ENCODE measurements around the gene QTRT2.

Gene QTRT2

DNA sequence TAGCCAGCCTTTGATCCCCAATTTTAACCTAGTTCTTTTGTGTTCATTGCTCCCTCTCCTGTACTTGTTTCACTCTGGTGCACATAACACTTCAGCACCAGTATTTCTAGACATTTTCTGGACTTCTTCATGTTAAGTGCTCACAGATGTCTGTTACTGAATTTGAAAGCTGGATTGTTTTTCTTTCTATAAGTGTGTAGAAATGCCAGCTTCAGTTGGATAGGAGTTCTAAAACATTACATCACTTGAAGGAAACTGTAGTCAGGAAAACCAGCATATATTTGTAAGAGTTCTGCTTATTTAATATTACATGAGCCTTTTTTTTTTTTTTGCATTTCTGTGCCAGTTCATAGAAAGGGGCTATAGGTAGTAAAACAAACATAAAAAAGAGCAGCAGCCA, 21.6 kb downstream of the QTRT2 start:
- no peak for DNase-seq (ENCODE audit: low spot score)

DNA sequence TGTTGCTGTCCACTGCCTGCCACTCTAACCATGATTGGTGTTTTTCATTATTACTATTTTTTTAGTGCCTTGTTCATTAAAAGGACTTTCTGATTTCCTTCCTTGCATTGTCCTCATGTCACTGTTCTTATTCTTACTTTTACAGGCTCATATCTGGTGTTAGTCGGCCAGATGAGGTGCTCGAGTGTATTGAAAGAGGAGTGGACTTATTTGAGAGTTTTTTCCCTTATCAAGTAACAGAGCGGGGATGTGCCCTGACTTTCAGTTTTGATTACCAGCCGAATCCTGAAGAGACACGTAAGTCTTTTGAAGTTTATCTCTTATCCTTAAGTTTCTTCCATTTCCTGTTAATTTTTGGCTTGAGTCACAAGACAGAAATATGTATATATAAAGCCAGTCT, 23.2 kb downstream of the QTRT2 start:
- peak; percentile 42 for DNase-seq (ENCODE audit: low spot score)

DNA sequence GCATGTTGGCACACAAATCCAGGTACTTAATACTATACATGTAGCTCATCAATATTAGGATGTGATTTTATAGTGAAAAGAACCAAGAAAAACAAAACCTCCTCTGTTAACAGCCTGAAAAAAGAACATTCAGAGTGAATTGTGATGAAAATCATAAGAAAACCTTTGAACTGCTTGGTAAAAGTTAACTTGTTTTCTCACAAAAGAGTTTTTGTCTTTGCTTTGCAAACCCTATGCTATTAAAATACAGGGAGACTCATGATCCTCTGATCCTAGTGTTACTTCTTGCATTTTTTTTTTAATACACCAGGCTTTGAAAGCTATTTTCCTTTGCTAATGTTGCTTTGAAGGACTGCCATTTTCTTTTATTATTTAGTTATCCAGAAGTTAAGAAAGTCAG, 23.7 kb downstream of the QTRT2 start:
- no peak for DNase-seq (ENCODE audit: low spot score)

DNA sequence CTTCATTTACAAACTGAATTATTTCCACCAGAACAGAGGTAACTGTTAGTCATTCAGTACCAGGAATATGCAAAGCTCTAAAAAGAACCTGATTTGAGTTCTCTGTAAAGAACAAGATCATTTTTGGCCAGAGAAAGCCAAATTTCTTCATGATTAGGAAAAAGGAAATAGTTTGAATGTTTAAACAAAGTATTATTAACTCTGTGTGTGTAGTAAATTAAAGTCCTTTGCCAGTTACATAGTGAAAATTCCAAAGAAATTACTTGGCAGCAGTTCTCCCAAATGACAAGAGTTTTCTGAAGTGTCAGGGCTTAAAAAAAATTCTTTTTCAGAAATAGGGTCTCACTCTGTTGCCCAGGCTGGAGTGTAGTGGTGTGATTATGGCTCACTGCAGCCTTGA, 24.5 kb downstream of the QTRT2 start:
- no peak for DNase-seq (ENCODE audit: low spot score)

DNA sequence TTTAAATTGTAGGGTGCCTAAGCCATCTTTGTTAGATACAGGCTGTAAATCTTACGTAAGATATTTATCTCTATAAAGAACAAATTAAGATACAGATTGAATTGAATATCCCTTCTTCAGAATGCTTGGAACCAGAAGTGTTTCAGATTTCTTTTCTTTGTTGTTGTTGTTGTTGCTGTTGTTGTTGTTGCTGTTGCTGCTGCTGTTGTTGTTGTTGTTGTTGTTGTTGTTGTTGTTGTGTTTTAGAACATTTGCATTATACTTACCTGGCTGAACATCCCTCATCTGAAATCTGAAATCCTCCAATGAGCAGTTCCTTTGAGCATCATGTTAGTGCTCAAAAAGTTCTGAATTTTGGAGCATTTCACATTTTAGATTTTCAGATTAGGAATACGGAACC, 26.6 kb downstream of the QTRT2 start:
- DNase-seq (ENCODE audit: low spot score): no peak

DNA sequence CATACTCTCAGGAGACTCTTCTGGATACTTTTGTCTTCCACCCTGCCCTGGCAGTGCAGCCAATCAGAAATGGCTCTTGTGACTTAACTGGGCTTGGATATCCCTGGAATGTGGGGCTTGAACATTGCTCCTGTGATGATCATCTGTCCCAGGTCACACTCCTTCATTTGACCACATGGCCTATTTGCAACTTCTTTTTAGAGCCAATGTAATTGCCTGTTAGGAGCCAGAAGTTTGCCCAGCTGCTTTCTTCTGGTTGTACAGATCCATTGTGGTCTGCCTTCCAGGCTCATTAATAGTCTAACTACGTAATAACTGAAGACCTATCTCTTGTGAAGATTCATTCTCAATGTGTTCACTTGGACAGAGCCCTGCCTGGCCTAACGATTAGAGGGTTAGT, 29.8 kb downstream of the QTRT2 start:
- DNase-seq (ENCODE audit: low spot score): no peak

DNA sequence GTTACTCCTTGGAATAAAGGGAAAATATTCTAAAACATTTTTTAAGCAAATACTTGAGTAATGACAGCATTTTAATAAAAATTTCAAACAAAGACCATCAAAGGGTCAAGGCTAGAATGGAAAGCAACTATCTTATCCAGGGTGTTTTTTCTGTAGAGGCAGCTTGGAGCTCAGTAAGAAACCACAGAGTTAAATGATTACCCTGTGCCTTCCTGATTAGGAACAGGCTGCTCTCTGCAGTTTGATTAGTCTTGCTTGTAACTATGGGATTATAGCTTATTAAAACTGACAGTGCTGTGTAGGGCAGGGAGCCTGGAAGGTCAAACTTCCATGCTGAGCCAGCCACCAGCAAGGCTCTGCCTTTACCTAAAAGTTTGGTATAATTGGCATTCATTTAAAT, 33.1 kb downstream of the QTRT2 start:
- no peak for DNase-seq (ENCODE audit: low spot score)

DNA sequence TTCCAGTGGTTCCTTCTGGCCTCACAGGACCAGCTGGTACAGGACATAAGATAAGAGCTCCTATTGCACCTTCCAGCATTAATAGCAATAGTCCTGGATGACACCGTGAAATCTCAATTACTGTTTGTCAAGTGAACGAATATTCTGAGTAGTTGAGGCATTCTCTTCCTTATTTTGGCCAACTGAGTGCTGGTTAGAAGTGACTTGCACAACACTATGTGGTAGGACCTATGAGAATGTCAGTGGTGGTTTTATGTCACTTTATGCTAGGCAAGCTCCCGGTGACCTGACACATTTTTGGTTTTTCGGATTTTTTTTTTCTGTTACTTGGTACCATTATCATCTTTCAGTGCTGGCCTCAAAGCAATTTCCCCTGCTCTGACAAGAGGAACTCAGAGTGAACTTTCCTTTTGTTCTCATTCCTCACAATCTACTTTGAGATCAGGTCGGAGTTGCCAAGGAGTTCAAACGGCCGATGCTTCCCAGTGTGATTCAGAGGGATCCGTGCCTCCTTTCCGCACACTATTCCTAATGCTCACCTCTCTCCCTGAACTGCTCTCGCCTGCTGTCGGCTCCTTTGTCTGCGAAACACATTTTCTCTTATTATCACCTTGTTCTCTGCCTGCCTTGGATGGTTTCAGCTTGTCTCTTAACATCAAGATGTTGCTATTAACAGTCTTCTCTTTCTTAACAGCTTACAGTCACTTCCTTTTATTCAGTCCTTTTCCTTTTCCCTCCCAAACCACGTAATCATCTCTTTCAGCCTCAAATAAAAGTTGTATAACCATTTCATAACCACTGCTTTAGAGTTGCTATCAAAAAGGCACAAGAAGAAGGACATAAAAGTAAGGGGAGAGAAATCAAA, 35.8 kb downstream of the QTRT2 start:
- peak; percentile 57 for DNase-seq (ENCODE audit: low spot score)

DNA sequence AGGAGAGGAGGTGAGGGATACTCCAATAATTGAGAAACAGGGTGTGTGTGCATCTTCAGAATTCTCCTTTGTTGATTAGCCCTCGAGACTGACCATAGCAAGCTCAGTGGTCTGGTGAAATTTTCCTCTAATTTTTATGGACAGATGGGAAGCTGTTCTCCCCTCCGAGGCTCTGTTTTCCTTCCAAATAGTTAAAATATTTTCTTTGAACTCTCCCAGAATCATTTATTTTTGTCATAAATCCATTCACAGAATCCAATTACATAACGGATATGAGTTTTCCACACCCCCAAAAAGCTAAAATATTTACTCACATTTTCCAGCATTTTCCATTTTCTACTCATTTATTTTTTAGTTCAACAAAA, 36.5 kb downstream of the QTRT2 start:
- no peak for DNase-seq (ENCODE audit: low spot score)

DNA sequence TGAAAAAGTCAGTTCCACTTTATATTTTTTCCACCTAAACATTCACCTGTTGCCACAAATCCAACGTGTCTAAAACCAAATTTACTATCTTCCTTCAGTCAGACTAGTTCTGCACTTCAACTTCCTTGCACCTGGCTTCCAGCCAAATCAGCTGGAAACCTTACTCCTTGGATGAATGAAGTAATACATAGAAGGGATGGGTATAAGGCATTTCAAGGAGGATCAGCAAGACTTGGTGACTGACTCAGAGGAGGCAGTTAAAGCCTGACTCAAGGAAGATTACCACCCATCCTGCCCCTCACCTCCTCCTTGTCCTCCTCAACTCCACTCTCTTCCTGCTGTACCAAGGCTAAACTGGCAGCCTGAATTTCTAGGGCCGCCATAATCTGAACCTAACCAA, 37.1 kb downstream of the QTRT2 start:
- DNase-seq (ENCODE audit: low spot score): peak; percentile 50

DNA sequence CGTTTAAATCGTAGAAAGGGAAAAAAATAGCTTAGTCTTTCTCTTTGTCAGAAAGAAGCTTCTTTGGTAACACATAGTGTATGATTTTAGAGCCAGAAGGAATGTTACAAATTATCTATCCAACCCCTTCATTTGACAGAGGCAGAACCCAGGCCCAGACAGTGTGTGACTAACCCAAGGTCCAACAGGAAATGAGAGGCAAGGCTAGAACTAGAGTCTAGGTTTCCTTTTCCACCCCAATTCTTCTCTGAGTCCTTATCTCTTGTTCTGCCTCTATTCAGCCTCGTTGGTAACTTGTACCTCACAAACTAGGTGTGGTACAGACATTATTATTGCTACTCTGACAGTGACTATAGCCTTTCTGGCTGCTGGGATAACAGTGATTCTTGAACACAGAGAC, 39.3 kb downstream of the QTRT2 start:
- no peak for DNase-seq (ENCODE audit: low spot score)

DNA sequence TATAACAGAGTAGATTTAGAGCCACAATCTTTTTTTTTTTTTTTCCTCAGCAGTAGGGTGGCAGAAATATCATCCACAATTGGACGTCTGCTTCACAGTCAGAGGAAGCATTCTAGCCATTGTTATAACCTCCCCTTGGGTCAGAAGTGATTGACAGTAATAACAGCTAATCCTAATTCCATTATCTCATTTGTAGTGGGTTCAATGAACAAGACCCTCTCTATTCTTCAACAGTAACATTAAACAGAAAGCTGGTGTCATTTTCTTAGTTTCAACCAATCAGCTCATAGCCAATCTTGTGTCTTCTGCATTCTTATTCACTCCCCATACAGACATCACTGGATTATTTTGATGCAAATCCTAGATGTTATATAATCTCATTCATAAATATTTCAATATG, 44.6 kb downstream of the QTRT2 start:
- DNase-seq (ENCODE audit: low spot score): no peak

DNA sequence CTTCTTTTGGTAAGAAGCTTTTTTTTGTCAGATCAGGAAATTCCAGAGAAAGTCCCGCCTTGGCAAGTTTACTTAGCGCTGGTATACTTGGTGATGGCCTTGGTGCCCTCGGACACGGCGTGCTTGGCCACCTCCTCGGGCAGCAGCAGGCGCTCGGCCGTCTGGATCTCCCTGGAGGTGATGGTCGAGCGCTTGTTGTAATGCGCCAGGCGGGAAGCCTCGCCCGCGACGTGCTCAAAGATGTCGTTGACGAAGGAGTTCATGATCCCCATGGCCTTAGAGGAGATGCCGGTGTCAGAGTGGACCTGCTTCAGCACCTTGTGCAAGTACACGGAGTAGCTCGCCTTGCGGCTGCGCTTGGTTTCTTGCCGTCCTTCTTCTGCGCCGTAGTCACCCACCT, 46.6 kb downstream of the QTRT2 start:
- no peak for DNase-seq (ENCODE audit: low spot score)

DNA sequence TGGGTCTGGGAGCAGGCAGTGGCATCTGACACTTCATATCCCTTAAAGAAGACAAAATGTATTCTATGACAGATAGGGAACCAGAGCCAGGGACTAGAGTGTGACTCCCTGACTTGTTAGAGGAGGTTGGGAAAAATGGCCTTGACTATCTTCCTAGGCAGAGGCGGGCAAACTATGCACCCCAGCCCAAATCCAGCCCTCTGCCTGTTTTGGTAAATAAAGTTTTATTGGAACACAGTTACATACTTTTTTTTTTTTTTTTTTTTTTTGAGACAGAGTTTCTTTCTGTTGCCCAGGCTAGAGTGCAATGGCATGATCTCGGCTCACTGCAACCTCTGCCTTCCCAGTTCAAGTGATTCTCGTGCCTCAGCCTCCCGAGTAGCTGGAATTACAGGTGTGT, 47.3 kb downstream of the QTRT2 start:
- DNase-seq (ENCODE audit: low spot score): no peak

DNA sequence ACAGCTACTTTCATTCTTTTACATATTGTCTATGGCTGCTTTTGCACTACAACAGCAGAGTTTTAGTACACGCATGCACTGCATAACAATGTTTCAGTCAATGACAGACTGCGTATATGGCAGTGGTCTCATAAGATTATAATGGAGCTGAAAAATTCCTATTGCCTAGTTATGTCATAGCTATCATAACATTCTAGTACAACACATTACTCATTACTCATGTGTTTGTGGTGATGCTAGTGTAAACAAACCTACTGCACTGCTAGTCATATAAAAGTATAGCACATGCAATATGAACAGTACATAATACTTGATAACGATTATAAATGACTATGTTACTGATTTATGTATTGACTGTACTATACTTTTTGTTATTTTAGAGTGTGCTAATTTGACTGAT, 47.9 kb downstream of the QTRT2 start:
- DNase-seq (ENCODE audit: low spot score): no peak

DNA sequence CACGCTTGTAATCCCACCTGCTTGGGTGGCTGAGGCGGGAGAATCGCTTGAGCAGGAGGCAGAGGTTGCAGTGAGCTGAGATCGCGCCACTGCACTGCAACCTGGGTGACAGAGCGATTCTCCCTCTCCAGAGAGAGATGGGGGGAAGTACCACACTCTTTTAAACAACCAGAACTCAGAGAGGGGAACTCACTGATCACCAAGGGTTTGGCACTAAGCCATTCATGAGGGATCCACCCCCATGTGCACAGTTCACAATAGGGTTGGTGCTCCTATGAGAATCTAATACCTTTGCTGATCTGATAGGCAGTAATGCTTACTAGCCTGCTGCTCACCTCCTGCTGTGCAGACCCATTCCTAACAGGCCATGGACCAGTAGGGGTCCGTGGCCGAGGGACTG, 51.6 kb downstream of the QTRT2 start:
- no peak for DNase-seq (ENCODE audit: low spot score)

DNA sequence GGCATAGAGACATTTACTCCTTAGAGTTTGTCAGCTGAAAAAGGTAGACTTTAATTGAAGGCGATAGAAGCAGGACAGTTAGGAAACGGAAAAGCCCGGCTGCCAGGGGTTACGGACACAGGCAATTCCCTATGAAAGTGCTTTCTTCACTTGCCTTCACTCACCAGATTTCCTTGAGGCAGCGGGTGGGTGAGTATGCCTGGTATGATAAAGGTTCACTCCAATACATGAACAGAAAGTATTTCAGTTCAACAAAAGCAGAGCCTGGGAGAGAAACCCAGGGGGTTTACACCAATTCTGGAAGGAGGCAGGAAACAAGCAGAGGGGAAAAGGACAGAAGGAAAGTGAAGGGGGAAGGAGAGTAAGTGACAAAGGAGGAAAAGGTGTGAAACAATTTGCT, 53.9 kb downstream of the QTRT2 start:
- DNase-seq (ENCODE audit: low spot score): peak; percentile 27

DNA sequence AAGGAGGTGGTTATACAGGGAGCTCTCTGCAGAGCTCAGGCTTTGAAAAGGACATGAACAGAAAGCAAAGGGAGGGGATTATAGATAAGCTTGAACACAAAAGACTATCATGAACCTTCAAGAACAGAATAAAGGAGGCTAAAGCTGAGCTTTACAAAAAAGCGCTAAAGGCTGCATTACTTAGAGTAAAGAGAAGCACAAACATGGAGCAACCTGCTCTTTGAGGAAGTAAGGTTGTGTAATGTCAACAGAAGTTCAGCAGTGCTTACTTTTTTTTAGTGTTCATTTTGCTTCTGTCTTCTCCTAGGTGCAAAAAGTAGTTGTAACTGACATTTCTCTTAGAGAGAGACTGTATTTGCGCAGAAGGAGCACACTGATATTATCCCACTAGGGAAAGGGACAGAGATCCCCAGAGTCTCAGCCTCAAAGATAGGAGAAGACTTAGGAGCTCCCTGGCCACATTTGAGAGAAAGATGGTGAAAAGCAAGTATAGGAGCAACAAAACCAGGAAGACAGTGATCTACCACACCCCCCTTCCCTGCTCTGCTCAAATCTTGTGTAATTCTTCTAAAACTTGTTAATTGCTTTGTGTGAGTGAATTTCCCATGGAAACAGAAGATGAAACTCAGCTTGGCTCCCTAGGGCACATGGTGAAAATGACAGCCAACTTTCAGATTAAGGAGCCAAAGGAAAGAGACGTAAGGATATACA, 54.7 kb downstream of the QTRT2 start:
- DNase-seq (ENCODE audit: low spot score): no peak

DNA sequence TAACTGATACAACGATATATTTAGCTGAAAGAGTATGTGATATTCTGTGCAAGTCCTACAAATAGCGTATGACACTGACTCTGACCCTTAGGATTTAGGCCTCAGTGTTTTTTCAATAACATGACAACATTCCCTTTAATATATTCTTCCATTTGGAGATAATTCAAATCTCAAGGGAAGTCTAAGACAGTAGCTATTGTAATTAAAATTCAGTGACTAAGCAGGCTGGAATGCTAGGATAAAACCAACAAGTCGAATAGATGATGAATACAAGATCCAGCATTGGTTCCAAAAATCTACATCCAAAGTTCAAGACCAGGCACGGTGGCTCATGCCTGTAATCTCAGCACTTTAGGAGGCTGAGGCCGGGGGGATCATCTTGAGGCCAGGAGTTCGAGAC, 56.2 kb downstream of the QTRT2 start:
- peak; percentile 85 for DNase-seq (ENCODE audit: low spot score)

DNA sequence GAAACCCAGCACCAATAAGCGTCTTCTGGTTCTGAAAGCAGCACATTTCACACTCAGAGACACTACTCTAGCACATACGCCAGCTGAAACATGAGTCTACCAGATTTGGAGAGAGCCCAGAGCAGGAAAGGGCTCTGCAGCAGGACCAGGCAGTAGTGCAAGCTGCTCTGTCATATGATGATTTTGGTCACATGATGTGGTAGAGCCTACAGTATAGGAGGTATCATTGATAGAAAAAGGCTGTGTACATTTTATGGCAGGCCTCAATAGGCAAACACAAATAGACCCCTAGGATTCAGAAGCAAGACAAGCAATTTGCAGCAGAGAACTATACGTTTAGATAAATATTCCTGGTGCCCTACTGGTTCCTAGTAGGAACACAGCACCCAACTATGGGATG, 58.2 kb downstream of the QTRT2 start:
- no peak for DNase-seq (ENCODE audit: low spot score)

DNA sequence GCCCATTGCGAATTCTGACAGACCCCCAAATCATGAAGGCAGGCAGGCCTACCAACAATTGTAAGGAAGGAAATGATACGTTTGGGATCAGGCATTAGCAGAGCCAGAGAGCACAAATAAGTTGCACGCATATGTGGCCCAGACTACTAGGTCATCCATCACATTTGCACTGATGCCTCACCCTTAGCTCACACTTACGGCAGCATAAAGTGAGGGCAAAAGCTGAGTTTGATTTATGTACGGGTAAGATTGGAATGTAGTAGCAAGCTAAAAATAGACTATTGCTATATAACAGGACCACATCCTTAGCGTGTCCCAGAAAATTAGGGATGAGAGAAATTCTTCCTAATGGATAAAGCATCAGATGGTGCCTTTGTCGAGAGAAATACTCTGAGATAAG, 58.6 kb downstream of the QTRT2 start:
- peak; percentile 58 for DNase-seq (ENCODE audit: low spot score)

DNA sequence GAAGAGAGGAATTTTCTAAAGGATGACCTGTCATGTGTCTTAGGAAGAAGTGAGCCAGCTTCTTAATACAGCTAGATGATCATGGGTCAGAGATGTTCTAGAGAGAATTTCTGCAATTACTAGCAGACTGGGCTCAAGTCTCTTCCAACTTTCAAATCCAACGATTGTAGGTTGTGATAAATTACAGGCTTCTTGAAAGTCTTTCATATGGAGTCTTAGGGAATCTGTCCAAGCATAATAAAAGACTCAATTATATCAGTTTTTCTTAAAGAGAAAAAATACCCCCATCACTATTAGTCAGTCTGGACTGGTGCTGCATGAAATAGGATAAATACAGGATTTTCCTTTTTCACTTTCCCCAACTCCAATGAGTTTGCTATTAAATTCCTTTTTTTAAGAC, 63.2 kb downstream of the QTRT2 start:
- no peak for DNase-seq (ENCODE audit: low spot score)

DNA sequence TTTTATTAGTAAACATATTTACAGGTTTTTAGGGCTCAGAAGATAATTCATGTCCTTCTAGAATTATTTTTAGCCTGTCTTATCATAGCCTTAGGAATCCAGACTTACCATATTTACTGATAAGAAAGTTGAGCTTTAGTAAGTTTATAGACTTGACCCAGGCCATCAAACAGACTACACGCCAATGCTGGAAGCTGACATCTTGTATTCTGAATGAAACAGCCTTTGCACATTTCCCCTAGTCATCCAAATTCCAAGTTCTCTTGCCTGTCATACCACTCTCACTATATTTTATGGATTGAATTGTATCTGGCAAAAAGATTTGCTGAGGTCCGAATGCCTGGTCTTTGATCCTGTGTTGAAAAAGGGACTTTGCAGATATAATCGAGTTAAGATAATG, 63.7 kb downstream of the QTRT2 start:
- no peak for DNase-seq (ENCODE audit: low spot score)

All from kidney capillary endothelial cell (primary cell).